HCT116 (cell line): ENCODE data around the gene NSMCE1. TPM values are rescaled to one million over a fixed set of nuclear protein-coding genes. Genes with fewer than 3 reads are reported as not detected.

Source experiments
- ATAC-seq: fragments of 200-7000 bp; cut with Tn5 transposase; 2 replicates; pipeline ENCODE4 v1.9.1; 2020; ENCODE audit warnings: mild to moderate bottlenecking, moderate library complexity
- BruUV-seq: library from RNA; stranded (reverse); fragments of 400-500 nt; replicated peaks from 2 replicates; lab custom pipeline; 2021; lab: Mats Ljungman, UMichigan
- CTCF ChIA-PET: fragments of 300-600 bp; sonication (Branson Sonifier 250); formaldehyde crosslinking; loops from one replicate; lab custom pipeline; 2021; ENCODE audit warnings: antibody characterized with exemption; lab: Charles Lee
- POLR2A ChIA-PET: fragments of 300-600, 350-600 bp; sonication (Branson Sonifier 250); formaldehyde crosslinking; loops from one replicate; lab custom pipeline; 2021; ENCODE audit warnings: antibody characterized with exemption; lab: Charles Lee
- RAD21 ChIA-PET, 2 experiments: fragments of 300-600 bp; sonication (Branson Sonifier 250); formaldehyde crosslinking; loops; one replicate each; lab custom pipeline; 2023; ENCODE audit warnings: low total read pairs in 2 of 2; ENCODE audit not compliant: uncharacterized antibody in 2 of 2, unreplicated experiment in 2 of 2, low non-redundant PET in 1 of 2; lab: Charles Lee
- DNase-seq: peaks from one replicate; pipeline ENCODE4 v3.0.0-alpha.2; 2010; ENCODE audit warnings: low read depth, low spot score
- H2AFZ ChIP-seq: fragments of 200-600 bp; shearing (Covaris generic), sonication (generic); 2 replicates; pipeline ENCODE4 v1.6.1; 2017; ENCODE audit warnings: low read depth, mixed run types, mixed read lengths, antibody characterized with exemption, low read length; ENCODE audit not compliant: poor library complexity, severe bottlenecking
- H3K27ac ChIP-seq: 2 replicates; pipeline ENCODE4 v1.5.1; 2012; ENCODE audit warnings: low read depth, low read length
- H3K27me3 ChIP-seq: fragments of 200-600 bp; sonication (generic); 2 replicates; pipeline ENCODE4 v1.6.1; 2016; ENCODE audit warnings: mixed run types, low read length, mixed read lengths; ENCODE audit not compliant: insufficient read depth
- H3K36me3 ChIP-seq, 2 experiments: fragments of 200-500 bp in 1 of 2; fragments of 200-600 bp in 1 of 2; sonication (Bioruptor generic) in 1 of 2; sonication (generic) in 1 of 2; 2 replicates each; pipeline versions ENCODE4 v1.5.1 to v1.6.1; 2014 to 2016; ENCODE audit warnings: low read length in 2 of 2, inconsistent platforms in 1 of 2, mixed read lengths in 1 of 2, mixed run types in 1 of 2; ENCODE audit not compliant: insufficient read depth in 2 of 2, control insufficient read depth in 1 of 2
- H3K4me1 ChIP-seq, 2 experiments: fragments of 200-600 bp in 1 of 2; sonication (generic) in 1 of 2; 2 replicates each; pipeline versions ENCODE4 v1.5.1 to v1.6.1; 2012 to 2017; ENCODE audit warnings: low read length in 2 of 2, inconsistent platforms in 1 of 2, mild to moderate bottlenecking in 1 of 2, mixed read lengths in 1 of 2, mixed run types in 1 of 2, moderate library complexity in 1 of 2; ENCODE audit not compliant: insufficient read depth in 2 of 2, control insufficient read depth in 1 of 2
- H3K4me2 ChIP-seq: fragments of 200-600 bp; sonication (generic); 2 replicates; pipeline ENCODE4 v1.6.1; 2017; ENCODE audit warnings: mixed run types, low read length, mixed read lengths
- H3K4me3 ChIP-seq, 2 experiments: fragments of 200-600 bp in 1 of 2; sonication (generic) in 1 of 2; replicated peaks in 1 of 2; 2 replicates each; pipeline ENCODE4 v1.5.1; 2011 to 2016; ENCODE audit warnings: low read length in 2 of 2, control low read depth in 1 of 2, low read depth in 1 of 2, mild to moderate bottlenecking in 1 of 2, mixed read lengths in 1 of 2, mixed run types in 1 of 2
- H3K79me2 ChIP-seq: fragments of 200-600 bp; sonication (generic); 2 replicates; pipeline ENCODE4 v1.6.1; 2017; ENCODE audit warnings: mild to moderate bottlenecking, mixed run types, low read length, moderate library complexity, mixed read lengths; ENCODE audit not compliant: insufficient read depth
- H3K9ac ChIP-seq: fragments of 200-600 bp; sonication (generic); 2 replicates; pipeline ENCODE4 v1.6.1; 2016; ENCODE audit warnings: low read length, mixed read lengths
- H3K9me2 ChIP-seq: fragments of 200-600 bp; sonication (generic), shearing (Covaris generic); 2 replicates; pipeline ENCODE4 v1.6.1; 2017; ENCODE audit warnings: mixed run types, mild to moderate bottlenecking, moderate library complexity; ENCODE audit not compliant: insufficient read depth
- H3K9me3 ChIP-seq, 2 experiments: fragments of 200-500 bp in 1 of 2; fragments of 200-600 bp in 1 of 2; sonication (Bioruptor generic) in 1 of 2; sonication (generic) in 1 of 2; 2 replicates each; pipeline ENCODE4 v1.6.1; 2014 to 2017; ENCODE audit warnings: low read length in 2 of 2, mixed read lengths in 2 of 2, inconsistent platforms in 1 of 2, low read depth in 1 of 2, mild to moderate bottlenecking in 1 of 2, mixed run types in 1 of 2, moderate library complexity in 1 of 2; ENCODE audit not compliant: control insufficient read depth in 1 of 2, insufficient read depth in 1 of 2
- H4K20me1 ChIP-seq: fragments of 200-600 bp; sonication (generic), shearing (Covaris generic); 2 replicates; pipeline ENCODE4 v1.6.1; 2017; ENCODE audit warnings: mixed run types, mild to moderate bottlenecking, moderate library complexity; ENCODE audit not compliant: insufficient read depth
- CBX3 ChIP-seq: IDR thresholded peaks from 2 replicates; pipeline ENCODE4 v1.6.1; 2012; ENCODE audit warnings: low read depth
- CEBPB ChIP-seq: IDR thresholded peaks from 2 replicates; pipeline ENCODE4 v1.6.1; 2012; ENCODE audit warnings: low read depth
- EGR1 ChIP-seq: IDR thresholded peaks from 2 replicates; pipeline ENCODE4 v1.6.1; 2012; ENCODE audit warnings: low read depth
- EZH2 ChIP-seq: fragments of 200-600 bp; sonication (generic); IDR thresholded peaks from 2 replicates; pipeline ENCODE4 v1.6.1; 2017; ENCODE audit warnings: antibody characterized with exemption, mixed run types
- FOSL1 ChIP-seq: IDR thresholded peaks from 2 replicates; pipeline ENCODE4 v1.6.1; 2012; ENCODE audit warnings: low read depth
- JUND ChIP-seq: IDR thresholded peaks from 2 replicates; pipeline ENCODE4 v1.6.1; 2012
- POLR2A ChIP-seq: IDR thresholded peaks from 2 replicates; pipeline ENCODE4 v1.7.0; 2011; ENCODE audit warnings: borderline replicate concordance; ENCODE audit not compliant: insufficient read depth, insufficient read length; ENCODE audit errors: extremely low read depth
- POLR2AphosphoS5 ChIP-seq: IDR thresholded peaks from 2 replicates; pipeline ENCODE4 v1.6.1; 2011; ENCODE audit warnings: mild to moderate bottlenecking, low read depth, low read length, moderate library complexity
- RAD21 ChIP-seq: IDR thresholded peaks from 2 replicates; pipeline ENCODE4 v1.6.1; 2012; ENCODE audit warnings: low read depth, mild to moderate bottlenecking
- SP1 ChIP-seq: IDR thresholded peaks from 2 replicates; pipeline ENCODE4 v1.6.1; 2012; ENCODE audit warnings: low read depth
- TCF7L2 ChIP-seq: IDR thresholded peaks from 2 replicates; pipeline ENCODE4 v1.7.0; 2011; ENCODE audit warnings: borderline replicate concordance, inconsistent platforms; ENCODE audit not compliant: insufficient read depth, insufficient read length; ENCODE audit errors: extremely low read depth
- YY1 ChIP-seq: IDR thresholded peaks from 2 replicates; pipeline ENCODE4 v1.6.1; 2011; ENCODE audit warnings: low read length, low read depth, moderate library complexity, mild to moderate bottlenecking; ENCODE audit not compliant: insufficient replicate concordance; ENCODE audit errors: extremely low read depth
- ZFX ChIP-seq: fragments of 450-650 bp; IDR thresholded peaks from 2 replicates; pipeline ENCODE4 v1.6.1; 2017
- ZNF274 ChIP-seq: fragments of 200-500 bp; sonication (Bioruptor generic); IDR thresholded peaks from 2 replicates; pipeline ENCODE4 v1.6.1; 2014; ENCODE audit warnings: mild to moderate bottlenecking, low read depth, low read length, inconsistent platforms
- intact Hi-C: fragments of 100-400 bp; cut with micrococcal nuclease; formaldehyde crosslinking; loops from 2 replicates; pipeline ENCODE4 v1.10.0; 2022
- total RNA-seq: library from RNA; stranded (reverse); gene quantifications from one replicate; pipeline ENCODE4 v1.2.1, GENCODE V29; 2021; ENCODE audit not compliant: unreplicated experiment
- TF ChIP-seq, protein P1 (sequence below): IDR thresholded peaks from 2 replicates; pipeline ENCODE4 v1.6.1; 2011; ENCODE audit warnings: mild to moderate bottlenecking, low read length, moderate library complexity; ENCODE audit not compliant: insufficient replicate concordance; ENCODE audit errors: extremely low read depth
- TF ChIP-seq, protein P2 (sequence below), 3 experiments: fragments of 200-600 bp in 1 of 3; sonication (generic) in 1 of 3; IDR thresholded peaks in 2 of 3; conservative IDR thresholded peaks in 1 of 3; 2 replicates each; pipeline ENCODE4 v1.5.1; 2012 to 2017; ENCODE audit warnings: low read depth in 2 of 3, low read length in 2 of 3, antibody characterized with exemption in 1 of 3, borderline replicate concordance in 1 of 3, control low read depth in 1 of 3, mild to moderate bottlenecking in 1 of 3, mixed read lengths in 1 of 3, mixed run types in 1 of 3, moderate library complexity in 1 of 3; ENCODE audit not compliant: insufficient read depth in 1 of 3
- TF ChIP-seq, protein P3 (sequence below): IDR thresholded peaks from 2 replicates; pipeline ENCODE4 v1.6.1; 2012; ENCODE audit warnings: low read depth
- TF ChIP-seq, protein P4 (sequence below): IDR thresholded peaks from 2 replicates; pipeline ENCODE4 v1.6.1; 2012
- TF ChIP-seq, protein P5 (sequence below): IDR thresholded peaks from 2 replicates; pipeline ENCODE4 v1.6.1; 2012

The NSMCE1 gene
- total RNA-seq, 1 experiment from 2014 or later: 85.6 TPM

DNA sequence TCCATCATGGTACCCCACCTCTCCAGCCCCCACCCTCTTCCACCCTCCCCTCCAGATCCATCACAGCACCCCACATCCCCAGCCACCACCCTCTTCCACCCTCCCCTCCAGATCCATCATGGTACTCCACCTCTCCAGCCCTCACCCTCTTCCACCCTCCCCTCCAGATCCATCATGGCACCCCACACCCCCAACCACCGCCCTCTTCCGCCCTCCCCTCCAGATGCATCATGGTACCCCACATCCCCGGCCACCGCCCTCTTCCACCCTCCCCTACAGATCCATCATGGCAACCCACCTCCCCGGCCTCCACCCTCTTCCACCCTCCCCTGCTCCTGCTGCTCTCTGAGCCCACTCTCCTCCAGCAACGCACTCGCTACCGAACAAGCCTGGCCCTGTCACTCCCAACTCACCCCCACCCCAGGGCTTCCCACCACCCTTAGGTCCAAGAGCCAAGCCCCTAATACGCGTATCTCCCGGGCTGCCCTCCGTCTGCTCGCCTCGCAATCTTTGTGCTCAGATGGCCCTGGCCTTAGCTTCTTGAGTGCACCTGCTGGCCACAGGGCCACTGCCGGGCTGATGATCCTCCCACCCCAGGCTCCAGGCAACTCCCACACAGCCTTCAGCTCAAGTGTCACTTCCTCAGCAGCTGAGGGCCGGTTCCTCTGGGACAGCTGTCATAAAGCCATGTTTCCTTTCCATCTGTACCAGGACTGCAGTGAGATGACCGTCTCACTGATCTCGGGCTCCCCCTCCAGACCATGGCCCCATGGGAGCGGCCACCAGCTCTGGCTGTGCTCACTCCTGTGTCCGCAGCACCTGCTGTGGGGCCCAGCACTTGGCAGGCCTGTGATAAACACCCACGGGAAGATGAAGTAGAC, 39.7 kb downstream of the NSMCE1 start:
- BruUV-seq: no TSS peak
- Histone ChIP-seq H3K4me3 (no peak overlapping the region), H3K36me3 (peaks cover 0 to under 1% of the 10 kb centered on the region in 2 experiments; a peak in 2 of 4 replicates), H3K9me2 (no peaks in the 10 kb centered on the region), H4K20me1 (no peaks in the 10 kb centered on the region), H3K9me3 (no peaks in the 10 kb centered on the region), H3K4me2 (no peak overlapping the region), H3K27ac (no peak overlapping the region), H3K9ac (no peak overlapping the region), H3K79me2 (no peaks in the 10 kb centered on the region), H2AFZ (no peak overlapping the region), H3K4me1 (no peaks in the 10 kb centered on the region), H3K27me3 (no peaks in the 10 kb centered on the region)
- TF ChIP-seq, protein P1, sequence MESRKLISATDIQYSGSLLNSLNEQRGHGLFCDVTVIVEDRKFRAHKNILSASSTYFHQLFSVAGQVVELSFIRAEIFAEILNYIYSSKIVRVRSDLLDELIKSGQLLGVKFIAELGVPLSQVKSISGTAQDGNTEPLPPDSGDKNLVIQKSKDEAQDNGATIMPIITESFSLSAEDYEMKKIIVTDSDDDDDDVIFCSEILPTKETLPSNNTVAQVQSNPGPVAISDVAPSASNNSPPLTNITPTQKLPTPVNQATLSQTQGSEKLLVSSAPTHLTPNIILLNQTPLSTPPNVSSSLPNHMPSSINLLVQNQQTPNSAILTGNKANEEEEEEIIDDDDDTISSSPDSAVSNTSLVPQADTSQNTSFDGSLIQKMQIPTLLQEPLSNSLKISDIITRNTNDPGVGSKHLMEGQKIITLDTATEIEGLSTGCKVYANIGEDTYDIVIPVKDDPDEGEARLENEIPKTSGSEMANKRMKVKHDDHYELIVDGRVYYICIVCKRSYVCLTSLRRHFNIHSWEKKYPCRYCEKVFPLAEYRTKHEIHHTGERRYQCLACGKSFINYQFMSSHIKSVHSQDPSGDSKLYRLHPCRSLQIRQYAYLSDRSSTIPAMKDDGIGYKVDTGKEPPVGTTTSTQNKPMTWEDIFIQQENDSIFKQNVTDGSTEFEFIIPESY: no peak
- TF ChIP-seq CEBPB (no peak), FOSL1 (no peak), EGR1 (no peak), EZH2 (no peak), YY1 (no peak), JUND (no peak), TCF7L2 (no peak), ZFX (no peak), POLR2A (no peak), SP1 (no peak), RAD21 (no peak), ZNF274 (no peak), POLR2AphosphoS5 (no peak), CBX3 (no peak)
- TF ChIP-seq, protein P2, sequence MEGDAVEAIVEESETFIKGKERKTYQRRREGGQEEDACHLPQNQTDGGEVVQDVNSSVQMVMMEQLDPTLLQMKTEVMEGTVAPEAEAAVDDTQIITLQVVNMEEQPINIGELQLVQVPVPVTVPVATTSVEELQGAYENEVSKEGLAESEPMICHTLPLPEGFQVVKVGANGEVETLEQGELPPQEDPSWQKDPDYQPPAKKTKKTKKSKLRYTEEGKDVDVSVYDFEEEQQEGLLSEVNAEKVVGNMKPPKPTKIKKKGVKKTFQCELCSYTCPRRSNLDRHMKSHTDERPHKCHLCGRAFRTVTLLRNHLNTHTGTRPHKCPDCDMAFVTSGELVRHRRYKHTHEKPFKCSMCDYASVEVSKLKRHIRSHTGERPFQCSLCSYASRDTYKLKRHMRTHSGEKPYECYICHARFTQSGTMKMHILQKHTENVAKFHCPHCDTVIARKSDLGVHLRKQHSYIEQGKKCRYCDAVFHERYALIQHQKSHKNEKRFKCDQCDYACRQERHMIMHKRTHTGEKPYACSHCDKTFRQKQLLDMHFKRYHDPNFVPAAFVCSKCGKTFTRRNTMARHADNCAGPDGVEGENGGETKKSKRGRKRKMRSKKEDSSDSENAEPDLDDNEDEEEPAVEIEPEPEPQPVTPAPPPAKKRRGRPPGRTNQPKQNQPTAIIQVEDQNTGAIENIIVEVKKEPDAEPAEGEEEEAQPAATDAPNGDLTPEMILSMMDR (IDR thresholded peaks at IDR 0.05 in 2 of 3, conservative IDR thresholded peaks at IDR 0.05 in 1 of 3; ENCODE audit: borderline replicate concordance in 1 of 3, insufficient read depth in 1 of 3, low read depth in 2 of 3, low read length in 2 of 3): no peak
- TF ChIP-seq, protein P3, sequence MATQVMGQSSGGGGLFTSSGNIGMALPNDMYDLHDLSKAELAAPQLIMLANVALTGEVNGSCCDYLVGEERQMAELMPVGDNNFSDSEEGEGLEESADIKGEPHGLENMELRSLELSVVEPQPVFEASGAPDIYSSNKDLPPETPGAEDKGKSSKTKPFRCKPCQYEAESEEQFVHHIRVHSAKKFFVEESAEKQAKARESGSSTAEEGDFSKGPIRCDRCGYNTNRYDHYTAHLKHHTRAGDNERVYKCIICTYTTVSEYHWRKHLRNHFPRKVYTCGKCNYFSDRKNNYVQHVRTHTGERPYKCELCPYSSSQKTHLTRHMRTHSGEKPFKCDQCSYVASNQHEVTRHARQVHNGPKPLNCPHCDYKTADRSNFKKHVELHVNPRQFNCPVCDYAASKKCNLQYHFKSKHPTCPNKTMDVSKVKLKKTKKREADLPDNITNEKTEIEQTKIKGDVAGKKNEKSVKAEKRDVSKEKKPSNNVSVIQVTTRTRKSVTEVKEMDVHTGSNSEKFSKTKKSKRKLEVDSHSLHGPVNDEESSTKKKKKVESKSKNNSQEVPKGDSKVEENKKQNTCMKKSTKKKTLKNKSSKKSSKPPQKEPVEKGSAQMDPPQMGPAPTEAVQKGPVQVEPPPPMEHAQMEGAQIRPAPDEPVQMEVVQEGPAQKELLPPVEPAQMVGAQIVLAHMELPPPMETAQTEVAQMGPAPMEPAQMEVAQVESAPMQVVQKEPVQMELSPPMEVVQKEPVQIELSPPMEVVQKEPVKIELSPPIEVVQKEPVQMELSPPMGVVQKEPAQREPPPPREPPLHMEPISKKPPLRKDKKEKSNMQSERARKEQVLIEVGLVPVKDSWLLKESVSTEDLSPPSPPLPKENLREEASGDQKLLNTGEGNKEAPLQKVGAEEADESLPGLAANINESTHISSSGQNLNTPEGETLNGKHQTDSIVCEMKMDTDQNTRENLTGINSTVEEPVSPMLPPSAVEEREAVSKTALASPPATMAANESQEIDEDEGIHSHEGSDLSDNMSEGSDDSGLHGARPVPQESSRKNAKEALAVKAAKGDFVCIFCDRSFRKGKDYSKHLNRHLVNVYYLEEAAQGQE: no peak
- TF ChIP-seq, protein P4, sequence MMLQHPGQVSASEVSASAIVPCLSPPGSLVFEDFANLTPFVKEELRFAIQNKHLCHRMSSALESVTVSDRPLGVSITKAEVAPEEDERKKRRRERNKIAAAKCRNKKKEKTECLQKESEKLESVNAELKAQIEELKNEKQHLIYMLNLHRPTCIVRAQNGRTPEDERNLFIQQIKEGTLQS: no peak
- TF ChIP-seq, protein P5, sequence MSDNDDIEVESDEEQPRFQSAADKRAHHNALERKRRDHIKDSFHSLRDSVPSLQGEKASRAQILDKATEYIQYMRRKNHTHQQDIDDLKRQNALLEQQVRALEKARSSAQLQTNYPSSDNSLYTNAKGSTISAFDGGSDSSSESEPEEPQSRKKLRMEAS: no peak
- ChIA-PET RAD21 (no interaction called here), POLR2A (no interaction called here), CTCF (no interaction called here)
- ATAC-seq (no peak), DNase-seq (no peak)
- intact Hi-C loops: no loop called here
